GM19452 (cell line): Measurements from ENCODE around the gene ASXL1.
"Not testable (repeated sequence)": the region's sequence is repeated elsewhere in the genome, so short reads cannot be mapped to it uniquely, and the experiment has no call there.

ENCODE experiments used
- ATAC-seq: cut with Tn5 transposase; IDR thresholded peaks from one replicate; pipeline ENCODE4 v1.9.1; 2021; ENCODE audit not compliant: unreplicated experiment

Gene ASXL1

DNA sequence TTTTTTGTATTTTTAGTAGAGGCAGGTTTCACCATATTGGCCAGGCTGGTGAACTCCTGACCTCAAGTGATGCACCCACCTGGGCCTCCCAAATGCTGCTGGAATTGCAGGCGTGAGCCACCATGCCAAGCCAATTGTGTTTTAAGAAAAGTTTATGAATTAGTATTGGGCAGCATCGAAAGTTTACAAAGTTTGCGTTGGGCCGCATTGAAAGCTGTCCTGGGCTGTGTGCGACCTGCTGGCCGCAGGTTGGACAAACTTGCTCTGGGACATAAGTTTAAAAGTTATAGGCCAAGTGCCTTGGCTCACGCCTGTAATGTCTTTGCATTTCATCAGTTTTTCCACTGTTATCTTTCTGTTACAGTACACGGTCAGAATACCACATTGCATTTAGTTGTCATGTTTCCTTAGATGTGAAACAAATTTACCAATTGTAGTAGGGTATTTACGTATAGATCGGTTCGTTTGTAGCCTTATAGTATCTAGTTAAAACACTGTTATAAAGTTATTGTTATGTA is 39.5 kb downstream of the ASXL1 start:
- no peak for ATAC-seq

GRCh38 chr20:32400476-32400875 is 42.3 kb downstream of the ASXL1 start:
- ATAC-seq: no peak

GRCh38 chr20:32404017-32404416 is 45.9 kb downstream of the ASXL1 start:
- ATAC-seq: no peak

DNA sequence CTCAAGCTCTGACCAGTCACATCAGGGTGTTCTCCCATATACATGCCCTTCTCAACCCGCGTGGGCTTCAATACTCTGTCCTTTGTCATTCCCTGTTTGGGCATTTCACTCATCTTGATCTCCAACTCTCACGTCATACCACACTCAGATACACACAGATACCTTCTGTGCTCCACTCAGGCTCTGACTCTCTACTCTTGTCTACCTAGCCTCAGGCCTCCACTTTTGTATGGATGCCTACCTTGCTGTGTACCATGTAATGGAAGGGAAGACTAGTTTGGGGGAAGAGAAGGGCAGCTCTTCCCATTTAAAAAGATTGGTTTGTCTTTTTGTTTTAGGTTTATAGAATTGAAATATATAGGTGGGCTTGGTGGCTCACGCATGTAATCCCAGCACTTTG is 48.6 kb downstream of the ASXL1 start:
- ATAC-seq: no peak

GRCh38 chr20:32407131-32407750 is 49.1 kb downstream of the ASXL1 start:
- ATAC-seq: not testable (repeated sequence)

DNA sequence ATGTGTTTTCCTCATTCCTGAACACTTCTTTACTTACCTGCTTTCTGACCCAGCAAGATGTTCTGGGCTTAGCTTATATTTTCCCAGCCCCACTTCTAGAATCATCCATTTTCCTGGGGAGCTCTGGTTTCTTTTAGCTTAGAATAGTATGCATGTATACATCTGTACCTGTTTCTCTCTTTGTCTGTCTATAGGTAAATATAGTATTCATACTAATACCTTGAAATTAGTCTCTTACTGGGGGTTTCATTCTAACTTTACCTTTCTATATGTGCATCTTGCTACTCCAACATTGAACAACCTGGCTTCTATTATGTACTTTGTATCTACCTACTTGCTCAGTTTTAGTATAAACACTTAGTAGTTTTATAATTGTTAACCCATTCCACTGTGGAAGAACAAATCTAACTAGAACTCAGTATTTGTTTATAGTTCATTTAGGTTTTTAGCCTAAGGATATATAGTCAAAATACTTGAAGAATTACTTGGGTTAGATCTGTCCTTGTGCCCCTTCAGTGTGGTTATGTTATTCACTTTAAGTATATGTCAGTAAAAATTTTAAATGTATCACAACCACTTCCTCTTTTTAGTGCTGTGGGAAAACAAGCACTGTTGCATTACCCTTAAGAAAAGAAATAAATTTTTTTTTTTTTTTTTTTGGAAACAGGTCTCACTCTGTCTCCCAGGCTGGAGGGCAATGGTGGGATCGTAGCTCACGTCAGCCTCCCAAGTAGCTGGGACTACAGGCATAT is 54.0 kb downstream of the ASXL1 start:
- ATAC-seq: no peak

GRCh38 chr20:32415494-32415893 is 57.4 kb downstream of the ASXL1 start:
- no peak for ATAC-seq

DNA sequence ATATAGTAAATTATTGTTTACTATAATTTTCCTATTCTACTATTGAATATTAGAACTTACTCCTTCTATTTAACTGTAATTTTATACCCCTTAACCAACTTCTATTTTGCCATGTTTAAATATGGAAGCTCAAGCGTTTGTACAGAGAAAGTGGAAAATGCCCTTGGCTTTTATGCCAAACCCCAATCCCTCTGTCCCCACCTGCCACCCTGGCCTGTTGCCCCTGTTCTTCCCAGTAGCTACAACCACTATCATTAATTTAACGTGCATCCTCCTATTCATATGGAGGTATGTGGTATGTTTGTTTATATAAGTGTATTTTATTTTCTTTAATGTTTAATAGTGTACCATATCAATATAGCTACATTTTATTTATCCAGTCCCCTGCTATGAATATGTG is 58.1 kb downstream of the ASXL1 start:
- no peak for ATAC-seq

GRCh38 chr20:32418376-32418775 is 60.2 kb downstream of the ASXL1 start:
- ATAC-seq: no peak

DNA sequence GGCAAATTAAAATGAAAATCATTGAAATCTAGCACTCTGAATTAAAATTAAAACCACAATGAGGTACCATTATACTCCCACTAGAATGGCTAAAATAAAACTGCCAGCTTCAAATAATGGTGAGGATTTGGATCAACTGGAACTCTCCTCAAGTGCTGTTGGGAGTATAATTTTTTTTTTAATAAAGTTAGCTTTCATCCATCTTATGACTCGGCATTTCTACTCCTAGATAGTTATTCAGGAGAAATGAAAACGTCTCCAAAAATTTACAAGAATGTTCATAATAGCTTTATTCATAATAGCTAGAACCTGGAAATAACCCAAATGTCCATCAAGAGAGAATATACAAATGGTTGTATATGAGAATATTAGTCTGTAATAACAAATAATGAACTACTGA is 63.2 kb downstream of the ASXL1 start:
- ATAC-seq: no peak

DNA sequence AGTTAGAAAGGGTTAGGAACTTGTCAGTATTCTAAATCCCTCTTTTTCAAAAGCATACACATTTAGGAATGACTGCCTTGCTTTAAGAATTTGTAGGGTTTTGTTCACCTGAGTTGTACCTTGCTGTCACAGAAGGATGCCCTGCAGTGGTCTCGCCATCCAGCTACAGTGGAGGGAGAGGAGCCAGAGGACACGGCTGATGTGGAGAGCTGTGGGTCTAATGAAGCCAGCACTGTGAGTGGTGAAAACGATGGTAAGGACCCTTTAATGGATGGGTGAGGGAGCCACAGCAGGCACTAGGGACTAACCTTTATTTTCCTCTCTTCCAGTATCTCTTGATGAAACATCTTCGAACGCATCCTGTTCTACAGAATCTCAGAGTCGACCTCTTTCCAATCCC is 69.9 kb downstream of the ASXL1 start:
- no peak for ATAC-seq

DNA sequence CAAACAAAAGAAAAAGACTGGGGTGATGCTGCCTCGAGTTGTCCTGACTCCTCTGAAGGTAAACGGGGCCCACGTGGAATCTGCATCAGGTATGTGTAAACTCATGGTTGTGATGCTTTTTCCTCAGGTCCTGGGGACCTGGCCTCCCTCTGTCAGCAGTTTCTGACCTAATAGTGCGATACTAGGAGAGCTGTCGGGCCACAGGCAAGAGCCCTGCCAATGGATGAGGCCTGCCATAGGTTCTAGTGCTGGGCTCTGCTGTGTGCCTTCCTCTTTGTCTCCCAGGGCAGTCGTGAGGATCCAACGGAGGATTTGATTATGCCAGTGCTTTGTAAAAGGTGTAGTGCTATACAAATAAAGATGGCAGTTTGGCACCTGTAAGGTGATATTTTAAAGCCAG is 71.2 kb downstream of the ASXL1 start:
- no peak for ATAC-seq

DNA sequence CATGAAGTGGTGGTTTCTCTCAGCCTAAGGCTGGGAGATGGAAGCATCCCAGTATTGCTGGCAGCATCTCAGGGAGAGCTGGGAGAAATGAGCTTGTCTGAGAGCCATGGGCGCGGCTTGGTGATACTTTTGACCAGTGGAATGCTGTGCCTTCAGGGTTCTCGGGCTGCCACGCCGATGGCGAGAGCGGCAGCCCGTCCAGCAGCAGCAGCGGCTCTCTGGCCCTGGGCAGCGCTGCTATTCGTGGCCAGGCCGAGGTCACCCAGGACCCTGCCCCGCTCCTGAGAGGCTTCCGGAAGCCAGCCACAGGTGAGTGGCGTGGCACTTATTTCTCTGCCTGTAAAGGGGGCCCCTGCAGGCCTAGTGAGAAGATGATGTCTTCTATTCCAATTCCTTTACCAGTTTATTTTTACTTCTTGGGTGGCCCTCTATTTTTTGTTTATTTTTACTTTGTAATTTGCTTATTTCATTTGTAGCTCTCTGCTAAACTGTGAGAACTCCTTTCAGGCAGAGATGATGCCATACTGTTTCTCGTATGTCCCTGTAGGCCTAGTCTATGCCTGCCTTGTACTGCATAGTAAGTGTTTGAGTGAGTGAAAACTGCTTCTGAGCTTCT is 71.7 kb downstream of the ASXL1 start:
- ATAC-seq: no peak

DNA sequence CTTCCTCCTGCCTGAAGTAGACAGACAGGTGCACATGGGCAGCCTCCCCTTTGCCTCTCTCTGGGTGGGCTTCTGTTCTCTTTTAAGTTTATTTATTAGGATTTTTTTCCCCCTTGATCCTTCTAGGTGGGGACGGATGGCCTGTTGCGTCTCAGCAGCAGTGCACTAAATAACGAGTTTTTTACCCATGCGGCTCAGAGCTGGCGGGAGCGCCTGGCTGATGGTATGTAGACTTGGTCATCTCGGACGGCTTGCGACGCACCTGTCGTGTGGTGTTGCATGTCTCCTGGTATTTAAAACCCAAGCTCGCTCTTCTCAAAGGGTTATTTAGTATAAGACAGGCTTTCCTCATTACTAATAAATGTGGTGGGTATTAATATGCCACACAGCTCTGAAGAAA is 73.3 kb downstream of the ASXL1 start:
- ATAC-seq: no peak

DNA sequence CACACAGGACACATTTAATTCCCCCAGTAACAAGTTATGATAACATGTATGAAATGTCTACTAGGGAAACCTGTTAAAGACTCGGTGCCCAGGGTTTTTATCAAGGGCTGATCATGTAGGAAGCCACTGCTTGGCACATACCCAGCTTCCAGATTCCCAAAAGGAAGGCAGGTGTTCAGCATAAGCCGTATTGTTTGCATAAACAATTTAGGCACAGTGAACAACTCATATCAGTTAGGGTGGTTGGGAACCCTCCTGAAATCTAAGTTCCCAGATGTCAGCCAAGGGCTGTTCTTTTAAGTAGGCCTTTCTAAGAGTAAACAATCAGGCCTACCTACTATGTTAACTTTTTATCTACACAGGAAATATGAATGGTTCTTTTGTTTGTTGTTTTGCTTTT is 74.1 kb downstream of the ASXL1 start:
- ATAC-seq: no peak

GRCh38 chr20:32433311-32434021 is 75.3 kb downstream of the ASXL1 start:
- no peak for ATAC-seq

DNA sequence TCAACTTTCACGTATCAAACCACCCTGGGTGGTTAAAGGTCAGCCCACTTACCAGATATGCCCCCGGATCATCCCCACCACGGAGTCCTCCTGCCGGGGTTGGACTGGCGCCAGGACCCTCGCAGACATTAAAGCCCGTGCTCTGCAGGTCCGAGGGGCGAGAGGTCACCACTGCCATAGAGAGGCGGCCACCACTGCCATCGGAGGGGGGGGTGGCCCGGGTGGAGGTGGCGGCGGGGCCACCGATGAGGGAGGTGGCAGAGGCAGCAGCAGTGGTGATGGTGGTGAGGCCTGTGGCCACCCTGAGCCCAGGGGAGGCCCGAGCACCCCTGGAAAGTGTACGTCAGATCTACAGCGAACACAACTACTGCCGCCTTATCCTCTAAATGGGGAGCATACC is 76.3 kb downstream of the ASXL1 start:
- ATAC-seq: no peak

GRCh38 chr20:32435449-32436107 is 77.4 kb downstream of the ASXL1 start:
- ATAC-seq: no peak

DNA sequence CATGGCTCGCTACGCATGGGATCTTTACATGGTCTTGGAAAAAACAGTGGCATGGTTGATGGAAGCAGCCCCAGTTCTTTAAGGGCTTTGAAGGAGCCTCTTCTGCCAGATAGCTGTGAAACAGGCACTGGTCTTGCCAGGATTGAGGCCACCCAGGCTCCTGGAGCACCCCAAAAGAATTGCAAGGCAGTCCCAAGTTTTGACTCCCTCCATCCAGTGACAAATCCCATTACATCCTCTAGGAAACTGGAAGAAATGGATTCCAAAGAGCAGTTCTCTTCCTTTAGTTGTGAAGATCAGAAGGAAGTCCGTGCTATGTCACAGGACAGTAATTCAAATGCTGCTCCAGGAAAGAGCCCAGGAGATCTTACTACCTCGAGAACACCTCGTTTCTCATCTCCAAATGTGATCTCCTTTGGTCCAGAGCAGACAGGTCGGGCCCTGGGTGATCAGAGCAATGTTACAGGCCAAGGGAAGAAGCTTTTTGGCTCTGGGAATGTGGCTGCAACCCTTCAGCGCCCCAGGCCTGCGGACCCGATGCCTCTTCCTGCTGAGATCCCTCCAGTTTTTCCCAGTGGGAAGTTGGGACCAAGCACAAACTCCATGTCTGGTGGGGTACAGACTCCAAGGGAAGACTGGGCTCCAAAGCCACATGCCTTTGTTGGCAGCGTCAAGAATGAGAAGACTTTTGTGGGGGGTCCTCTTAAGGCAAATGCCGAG is 78.2 kb downstream of the ASXL1 start:
- ATAC-seq: no peak

- no peak for ATAC-seq
These were observed 78.8 kb downstream of the ASXL1 start for GRCh38 chr20:32436968-32437367.
